SU-DHL-6 (cell line): ENCODE results near the gene OVCH1.

Source experiments
- CTCF ChIP-seq: fragments of 200-600 bp; sonication (generic); IDR thresholded peaks from one replicate; pipeline ENCODE4 v1.5.1; 2017; ENCODE audit warnings: antibody characterized with exemption, mild to moderate bottlenecking, low read length, moderate library complexity; ENCODE audit not compliant: insufficient read depth, poor library complexity, severe bottlenecking
- EZH2phosphoT487 ChIP-seq: fragments of 200-600 bp; sonication (generic), shearing (Covaris generic); conservative IDR thresholded peaks from 2 replicates; pipeline ENCODE4 v1.6.1; 2018; ENCODE audit warnings: mild to moderate bottlenecking, antibody characterized with exemption, low read length, moderate library complexity, mixed read lengths

- TF ChIP-seq CTCF = no peak
- TF ChIP-seq EZH2phosphoT487 = no peak
Measured at GRCh38 chr12:29430716-29431044, 66.8 kb downstream of the OVCH1 start.
